Skin of body (tissue), 2 donors: ENCODE results near the gene CEP350. TPM values are rescaled to one million over a fixed set of nuclear protein-coding genes. Genes with fewer than 3 reads are reported as not detected.
"Not testable (repeated sequence)": the region's sequence is repeated elsewhere in the genome, so short reads cannot be mapped to it uniquely, and the experiment has no call there.

ENCODE experiments used
- DNase-seq: peaks from one replicate; lab custom pipeline; 2025; lab: John Stamatoyannopoulos, UW
- total RNA-seq: library from RNA; depleted of rRNA; stranded (reverse); fragments of >200 nt; gene quantifications from one replicate; pipeline ENCODE4 v1.2.3, GENCODE V29; 2014

CEP350 gene
- total RNA-seq, 1 donor from 2014 or later: 69.0 TPM

- DNase-seq: no peak
These were observed 23.8 kb downstream of the CEP350 start for GRCh38 chr1:179978199-179979079.

DNA sequence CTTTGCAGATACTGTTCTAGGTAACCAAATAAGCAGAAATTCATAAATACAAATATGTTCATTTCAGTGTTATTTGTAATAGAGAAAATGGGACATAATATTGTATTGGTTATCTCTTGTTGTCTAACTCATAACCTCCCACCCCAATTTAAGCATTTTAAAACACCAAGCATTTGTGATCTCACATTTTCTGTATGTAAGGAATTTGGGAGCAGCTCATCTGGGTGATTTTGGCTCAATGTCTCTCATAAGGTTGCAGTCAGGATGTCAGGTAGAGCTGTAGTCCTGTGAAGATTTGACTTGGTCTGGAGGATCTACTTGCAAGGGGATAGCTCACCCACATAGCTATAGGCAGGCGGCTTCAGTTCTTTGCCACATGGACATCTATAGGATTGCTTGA is 29.5 kb downstream of the CEP350 start:
- DNase-seq: no peak

DNA sequence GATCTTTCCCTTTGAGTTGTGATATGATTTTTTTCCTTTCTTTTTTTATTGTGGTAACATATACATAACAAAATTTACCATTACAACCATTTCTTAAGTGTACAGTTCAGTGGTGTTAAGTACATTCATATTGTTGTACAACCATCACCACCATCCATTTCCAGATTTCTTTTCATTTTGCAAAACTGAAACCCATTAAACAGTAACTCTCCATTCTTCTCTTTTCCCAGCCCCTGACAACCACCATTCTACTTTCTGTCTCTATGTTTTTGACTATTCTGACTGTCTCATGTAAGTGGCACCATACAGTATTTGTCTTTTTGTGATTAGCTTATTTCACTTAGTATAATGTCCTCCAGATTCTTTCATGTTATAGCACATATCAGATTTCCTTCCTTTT is 30.3 kb downstream of the CEP350 start:
- no peak for DNase-seq

DNA sequence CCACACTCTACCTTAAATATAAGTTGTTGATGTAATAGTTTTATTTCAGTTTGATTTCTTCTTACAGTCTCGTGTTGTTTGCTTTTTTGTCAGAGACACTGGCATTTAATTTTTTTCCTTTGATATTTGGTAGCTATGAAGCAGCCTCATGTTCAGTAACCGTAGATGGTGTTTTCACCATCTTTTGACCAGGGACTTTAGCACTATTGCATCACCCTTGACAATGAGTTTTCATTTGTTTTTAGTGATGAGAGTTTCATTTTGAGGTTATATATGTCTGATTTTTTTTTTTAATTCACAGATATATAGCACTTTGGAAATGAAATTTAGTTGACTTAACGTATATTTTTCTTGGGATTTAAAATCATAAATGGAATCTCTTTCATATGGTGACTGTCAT is 36.2 kb downstream of the CEP350 start:
- no peak for DNase-seq

DNA sequence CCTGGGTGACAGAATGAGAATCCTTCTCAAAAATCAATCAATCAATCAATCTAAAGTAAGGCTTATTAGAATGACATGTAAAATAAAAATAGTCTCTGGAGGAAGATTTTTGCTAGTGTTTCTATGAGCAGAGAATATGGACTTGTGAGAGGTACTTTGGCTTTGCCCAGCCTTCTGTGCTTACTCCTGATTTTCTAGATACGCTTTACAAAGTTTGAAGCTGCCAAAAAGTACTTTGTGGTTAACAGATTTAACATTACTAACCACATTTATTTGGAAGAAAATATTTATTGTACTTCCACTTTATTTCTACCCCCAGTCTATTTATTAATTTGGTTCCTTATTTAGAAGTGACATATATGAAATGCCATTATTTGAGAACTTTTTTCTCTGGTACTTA is 41.0 kb downstream of the CEP350 start:
- no peak for DNase-seq

DNA sequence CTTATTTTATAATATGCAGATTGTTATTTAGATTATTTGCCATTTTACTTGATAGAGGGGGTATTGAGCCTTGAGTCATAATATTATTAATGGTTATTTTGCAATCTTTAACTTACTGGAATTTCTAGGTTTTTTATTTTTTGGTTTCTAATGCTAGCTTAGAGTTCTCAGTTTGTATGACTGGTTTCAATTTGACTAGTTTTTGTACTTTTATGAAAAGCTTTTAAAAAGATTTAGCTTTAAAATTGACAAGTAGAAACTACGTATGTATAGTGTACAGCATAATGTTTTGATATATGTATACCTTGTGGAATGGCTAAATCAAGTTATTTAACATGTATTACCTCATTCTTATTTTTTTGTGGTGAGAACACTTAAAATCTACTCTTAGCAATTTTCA is 41.5 kb downstream of the CEP350 start:
- no peak for DNase-seq

DNA sequence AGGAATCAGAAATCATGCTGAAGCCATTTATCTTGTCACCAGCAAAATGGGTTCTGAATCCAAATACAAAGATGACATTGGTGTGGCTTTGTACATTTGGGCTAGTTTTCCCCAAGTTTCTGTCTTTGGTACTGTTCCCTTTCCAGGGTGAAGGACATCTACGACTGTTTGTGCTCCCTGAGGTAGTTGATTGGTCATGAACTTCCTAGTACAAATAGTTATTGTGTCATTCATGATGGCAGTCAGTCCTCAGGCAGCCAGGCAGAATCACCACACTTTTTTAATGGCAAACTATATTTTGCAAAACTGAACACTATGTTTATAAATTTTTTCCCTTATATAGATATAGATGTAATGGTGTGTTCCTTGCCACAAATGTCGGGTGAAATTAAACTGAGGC is 46.0 kb downstream of the CEP350 start:
- DNase-seq: no peak

DNA sequence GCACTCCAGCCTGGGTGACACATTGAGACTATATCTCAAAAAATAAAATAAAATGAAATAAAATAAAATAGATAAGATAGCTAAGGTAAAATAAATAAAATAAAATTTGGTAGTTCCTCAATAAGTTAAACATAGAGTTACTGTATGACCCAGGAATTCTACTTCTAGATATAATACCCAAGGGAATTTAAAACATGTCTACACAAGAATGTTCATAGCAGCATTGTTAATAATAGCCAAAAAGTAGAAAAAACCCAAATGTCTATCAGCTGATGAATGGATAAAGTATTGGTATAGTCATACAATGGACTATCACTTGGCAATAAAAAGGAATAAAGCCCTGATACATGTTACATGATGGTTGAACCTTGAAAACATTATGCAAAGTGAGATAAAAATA is 47.8 kb downstream of the CEP350 start:
- DNase-seq: no peak

DNA sequence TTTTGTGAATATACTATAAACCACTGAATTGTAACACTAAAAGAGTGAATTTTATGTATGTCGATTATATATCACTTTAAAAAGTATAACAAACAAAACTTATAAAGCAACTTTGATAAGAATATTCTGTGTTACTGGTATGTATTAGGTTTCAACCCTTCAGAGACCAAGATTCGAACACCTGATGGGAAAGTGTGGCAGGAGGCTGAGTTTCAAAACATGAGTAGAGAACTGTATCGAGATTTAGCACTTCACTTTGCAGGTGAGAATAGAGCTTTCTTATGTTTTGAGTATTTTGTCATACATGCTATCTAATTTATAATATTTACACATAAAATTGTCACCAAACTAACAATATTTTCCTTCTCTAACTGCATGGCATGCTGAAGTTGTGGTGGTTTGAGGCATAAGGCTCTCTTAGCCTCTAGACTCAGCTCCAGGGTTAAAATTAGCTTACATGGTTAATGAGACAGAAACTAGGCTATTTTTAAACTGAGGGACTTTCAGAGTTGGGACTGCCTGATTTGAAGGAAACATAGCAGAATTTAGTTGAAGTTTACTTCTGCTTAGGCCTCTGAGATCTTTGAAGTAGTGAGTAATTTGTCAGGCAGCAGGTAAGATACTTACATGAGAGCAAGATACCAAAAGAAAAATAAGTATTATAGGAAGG is 48.6 kb downstream of the CEP350 start:
- DNase-seq: no peak

DNA sequence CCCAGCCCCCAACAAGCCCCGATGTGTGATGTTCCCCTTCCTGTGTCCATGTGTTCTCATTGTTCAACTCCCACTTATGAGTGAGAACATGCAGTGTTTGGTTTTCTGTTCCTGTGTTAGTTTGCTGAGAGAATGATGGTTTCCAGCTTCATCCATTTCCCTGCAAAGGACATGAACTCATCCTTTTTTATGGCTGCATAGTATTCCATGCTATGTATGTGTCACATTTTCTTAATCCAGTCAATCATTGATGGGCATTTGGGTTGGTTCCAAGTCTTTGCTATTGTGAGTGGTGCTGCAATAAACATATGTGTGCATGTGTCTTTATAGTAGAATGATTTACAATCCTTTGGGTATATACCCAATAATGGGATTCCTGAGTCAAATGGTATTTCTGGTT is 52.2 kb downstream of the CEP350 start:
- not testable (repeated sequence) for DNase-seq

GRCh38 chr1:180020017-180020416 is 65.4 kb downstream of the CEP350 start:
- DNase-seq: no peak

GRCh38 chr1:180026556-180026955 is 71.9 kb downstream of the CEP350 start:
- DNase-seq: no peak

DNA sequence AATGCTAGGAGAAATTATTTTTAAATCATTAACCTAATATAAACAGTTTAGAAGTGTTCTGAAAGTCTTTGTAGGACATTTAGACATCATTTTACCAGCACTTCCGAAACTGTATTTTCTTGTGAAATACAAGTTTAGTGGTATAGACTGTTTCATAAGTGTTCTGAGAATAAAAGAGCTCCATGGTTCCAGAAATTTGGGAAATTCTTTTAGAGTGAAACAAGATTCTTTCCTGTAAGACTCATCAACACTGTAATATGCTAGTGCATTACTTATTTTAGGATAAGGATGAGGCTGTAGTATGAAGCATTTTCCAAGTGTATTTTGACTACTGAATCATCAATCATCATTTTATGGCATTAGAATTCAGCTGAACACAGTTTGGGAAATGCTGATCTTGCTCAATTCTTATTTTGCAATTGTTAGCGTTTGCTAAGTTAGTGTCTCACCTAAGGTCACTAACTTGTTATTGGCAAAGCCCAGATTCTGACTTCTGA is 73.4 kb downstream of the CEP350 start:
- DNase-seq: no peak

- no peak for DNase-seq
These were observed 74.3 kb downstream of the CEP350 start for GRCh38 chr1:180028864-180029263.

DNA sequence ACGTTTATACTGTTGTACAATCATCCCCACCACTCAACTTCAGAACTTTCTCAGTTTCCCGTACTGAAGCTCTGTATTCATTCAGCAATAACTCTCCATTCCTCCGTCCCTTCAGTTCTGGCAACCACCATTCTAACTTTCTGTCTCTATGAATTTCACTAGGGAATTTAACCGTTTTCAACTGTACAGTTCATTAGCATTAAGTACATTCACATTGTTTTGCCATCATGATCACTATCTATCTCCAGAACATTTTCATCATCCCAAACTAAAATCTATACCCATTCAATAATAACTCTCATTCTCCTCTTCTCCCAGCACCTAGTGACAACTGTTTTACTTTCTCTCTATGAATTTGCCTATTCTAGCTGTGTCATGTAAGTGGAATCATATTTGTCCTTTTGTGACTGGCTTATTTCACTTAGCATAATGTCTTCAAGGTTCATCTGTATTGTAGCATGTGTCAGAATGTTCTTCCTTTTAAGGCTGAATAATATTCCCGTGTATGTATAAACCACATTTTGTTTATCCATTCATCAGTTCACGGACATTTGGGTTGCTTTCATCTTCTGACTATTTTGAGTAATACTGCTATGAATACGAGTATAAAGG is 75.0 kb downstream of the CEP350 start:
- DNase-seq: no peak

GRCh38 chr1:180031664-180032063 is 77.1 kb downstream of the CEP350 start:
- no peak for DNase-seq

GRCh38 chr1:180033390-180033789 is 78.8 kb downstream of the CEP350 start:
- DNase-seq: no peak

- DNase-seq: no peak
These were observed 85.4 kb downstream of the CEP350 start for GRCh38 chr1:180040034-180040433.

- DNase-seq: no peak
These were observed 87.0 kb downstream of the CEP350 start for GRCh38 chr1:180041582-180041981.

DNA sequence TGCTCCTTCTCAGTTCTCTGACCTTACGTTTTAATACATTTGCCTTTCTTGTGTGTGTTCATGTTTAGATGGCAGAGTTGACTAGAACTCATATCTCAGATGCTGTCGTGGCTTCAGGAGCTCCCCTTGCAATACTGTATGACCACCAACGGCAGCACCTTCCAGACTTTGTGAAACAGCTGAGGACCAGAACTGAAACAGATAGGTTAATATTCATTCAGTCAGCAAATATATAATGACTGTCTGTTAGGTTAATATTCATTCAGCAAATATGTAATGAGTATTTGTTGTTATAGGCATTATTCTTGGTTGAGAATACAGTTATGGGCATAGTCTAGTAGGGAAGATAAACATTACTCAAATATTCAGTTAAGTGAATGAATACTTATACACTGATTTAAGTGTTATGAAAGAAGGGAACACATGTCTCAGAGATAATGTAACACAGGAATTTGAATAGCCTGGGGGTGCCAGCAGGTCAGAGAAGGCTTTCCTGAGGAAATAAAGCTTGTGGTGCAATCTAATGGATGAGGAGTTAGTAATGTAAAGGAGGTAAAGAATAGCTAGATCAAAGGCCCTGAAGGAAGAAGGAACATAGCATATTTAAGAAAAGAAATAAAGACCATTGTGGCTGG is 88.5 kb downstream of the CEP350 start:
- no peak for DNase-seq

DNA sequence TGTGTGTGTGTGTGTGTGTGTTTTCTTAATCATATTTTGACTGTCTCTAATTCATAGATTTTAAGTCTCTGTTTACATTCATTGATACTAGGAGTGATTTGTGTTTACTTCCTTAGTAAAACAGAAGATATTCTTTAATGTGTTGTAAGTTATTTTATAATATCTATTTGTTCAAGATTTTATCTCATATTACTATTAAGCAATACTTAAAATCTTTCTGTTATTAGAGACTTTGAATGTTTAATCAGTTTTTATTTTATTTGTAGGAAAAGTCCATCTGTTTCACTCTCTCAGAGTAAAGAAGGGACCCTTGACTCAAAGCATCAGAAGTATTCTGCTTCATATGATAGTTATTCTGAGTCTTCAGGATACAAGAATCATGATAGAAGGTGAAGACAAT is 89.2 kb downstream of the CEP350 start:
- DNase-seq: no peak

- no peak for DNase-seq
These were observed 92.1 kb downstream of the CEP350 start for GRCh38 chr1:180046674-180047073.
